Epithelial cell of prostate (primary cell): ENCODE data around the gene SERPINA12.

ENCODE experiments used
- DNase-seq: peaks from one replicate; pipeline ENCODE4 v3.0.0-alpha.2; 2011; ENCODE audit warnings: low read depth, low spot score
- H3K27ac ChIP-seq: fragments of 450-650 bp; 2 replicates; pipeline ENCODE4 v1.5.1; 2017; ENCODE audit warnings: mild to moderate bottlenecking

The SERPINA12 gene, protein sequence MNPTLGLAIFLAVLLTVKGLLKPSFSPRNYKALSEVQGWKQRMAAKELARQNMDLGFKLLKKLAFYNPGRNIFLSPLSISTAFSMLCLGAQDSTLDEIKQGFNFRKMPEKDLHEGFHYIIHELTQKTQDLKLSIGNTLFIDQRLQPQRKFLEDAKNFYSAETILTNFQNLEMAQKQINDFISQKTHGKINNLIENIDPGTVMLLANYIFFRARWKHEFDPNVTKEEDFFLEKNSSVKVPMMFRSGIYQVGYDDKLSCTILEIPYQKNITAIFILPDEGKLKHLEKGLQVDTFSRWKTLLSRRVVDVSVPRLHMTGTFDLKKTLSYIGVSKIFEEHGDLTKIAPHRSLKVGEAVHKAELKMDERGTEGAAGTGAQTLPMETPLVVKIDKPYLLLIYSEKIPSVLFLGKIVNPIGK

DNA sequence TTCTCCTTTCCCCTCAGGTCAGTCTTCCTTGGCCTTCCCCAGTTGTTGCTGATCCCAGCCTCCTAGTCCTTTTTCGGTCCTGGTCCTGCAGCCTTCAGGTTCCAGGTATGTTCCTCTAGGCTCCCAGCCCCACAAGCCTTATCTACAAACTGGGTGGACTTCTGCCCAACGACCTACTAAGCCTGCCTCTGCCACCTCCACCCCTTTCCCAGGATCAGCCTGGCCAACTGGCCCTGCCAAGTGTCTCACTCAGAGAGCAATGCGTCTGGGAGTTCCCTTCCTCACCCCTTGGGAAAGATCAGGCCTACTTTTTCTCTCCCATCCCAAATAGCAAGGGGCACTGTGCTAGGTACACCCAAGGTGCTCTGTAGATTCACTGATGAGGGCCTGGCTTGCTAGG, at the start of gene SERPINA12:
TSS of gene SERPINA12 (minus strand) at position 114 of the 400 bp plus-strand sequence. CDS start 11,072 bp downstream, outside the sequence.
- no peak for DNase-seq
- H3K27ac ChIP-seq = no peak within 1 kb of the TSS

DNA sequence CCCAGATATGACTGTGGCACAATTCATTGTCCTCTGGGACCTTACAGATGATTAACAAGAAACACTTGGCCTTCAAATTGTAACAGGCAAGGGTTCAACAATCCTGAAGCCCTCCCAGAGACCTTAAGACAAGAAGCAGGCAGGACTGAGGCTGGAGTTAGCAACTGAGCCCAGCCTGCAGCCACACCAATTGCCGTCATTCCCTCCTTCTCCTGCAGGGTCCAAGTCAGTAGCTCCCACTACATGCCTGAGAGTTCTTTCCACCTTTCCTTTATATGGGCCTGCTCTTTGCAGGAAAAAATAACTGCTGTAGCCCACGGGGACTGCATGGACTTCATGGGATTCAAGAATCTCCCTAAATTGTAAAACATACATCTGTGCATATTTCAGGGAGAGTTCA, 49.6 kb upstream of the SERPINA12 start:
- no peak for DNase-seq
- H3K27ac ChIP-seq = no peak overlapping the region

DNA sequence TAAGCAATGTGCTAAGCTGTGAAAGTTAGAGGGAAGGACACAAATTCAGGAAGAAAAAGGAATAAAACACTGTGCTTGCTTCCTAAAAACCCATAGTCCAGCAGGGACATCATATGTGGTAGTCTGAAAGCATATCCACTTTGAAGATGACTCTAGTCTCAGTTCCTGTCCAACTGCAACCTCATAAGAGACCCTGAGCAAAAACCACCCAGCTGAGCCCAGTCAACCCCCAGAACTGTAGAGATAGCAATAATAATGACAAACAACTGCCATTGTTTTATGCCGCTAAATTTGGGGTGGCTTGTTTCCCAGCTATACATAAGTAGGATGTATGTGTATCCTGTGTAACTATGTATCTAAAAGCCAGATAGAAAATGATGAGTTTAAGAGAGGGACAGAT, 48.1 kb upstream of the SERPINA12 start:
- DNase-seq = no peak
- no peak overlapping the region for H3K27ac ChIP-seq

DNA sequence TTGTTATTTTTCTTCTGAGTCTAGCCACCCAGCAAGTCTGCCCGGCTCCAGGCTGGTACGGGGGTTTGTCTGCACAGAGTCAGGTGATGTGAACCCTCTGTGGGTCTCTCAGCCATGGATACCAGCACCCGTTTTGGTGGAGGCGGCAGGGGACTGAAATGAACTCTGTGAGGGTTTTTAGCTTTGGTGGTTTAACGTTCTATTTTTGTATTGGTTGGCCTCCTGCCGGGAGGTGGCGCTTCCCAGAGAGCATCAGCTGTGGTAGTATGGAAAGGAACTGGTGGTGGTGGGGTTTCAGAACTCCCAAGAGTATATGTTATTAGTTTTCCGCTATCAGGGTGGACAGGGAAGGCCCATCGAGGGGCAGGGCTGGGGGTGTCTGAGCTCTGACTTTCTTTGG, 46.7 kb upstream of the SERPINA12 start:
- H3K27ac ChIP-seq = no peak overlapping the region
- DNase-seq = no peak

DNA sequence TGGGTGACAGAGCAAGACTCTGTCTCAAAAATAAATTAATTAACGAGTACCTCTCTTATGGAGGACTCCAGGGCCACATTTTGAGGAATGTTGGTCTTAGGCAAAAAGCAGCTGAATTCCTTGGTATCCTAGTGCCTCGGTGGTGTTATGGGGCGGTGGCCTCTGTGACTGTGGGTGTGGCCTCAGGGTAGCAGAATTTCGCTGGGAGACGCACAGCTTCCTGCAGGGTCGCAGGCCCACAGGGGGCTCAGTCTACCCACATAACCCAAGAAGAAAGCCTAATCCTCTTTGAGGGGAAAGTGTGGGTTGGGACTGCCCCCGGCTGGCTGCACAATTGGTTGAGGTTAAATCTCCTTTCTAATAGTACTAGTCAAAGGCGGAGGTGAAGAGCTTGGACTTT, 40.8 kb upstream of the SERPINA12 start:
- no peak overlapping the region for H3K27ac ChIP-seq
- no peak for DNase-seq

DNA sequence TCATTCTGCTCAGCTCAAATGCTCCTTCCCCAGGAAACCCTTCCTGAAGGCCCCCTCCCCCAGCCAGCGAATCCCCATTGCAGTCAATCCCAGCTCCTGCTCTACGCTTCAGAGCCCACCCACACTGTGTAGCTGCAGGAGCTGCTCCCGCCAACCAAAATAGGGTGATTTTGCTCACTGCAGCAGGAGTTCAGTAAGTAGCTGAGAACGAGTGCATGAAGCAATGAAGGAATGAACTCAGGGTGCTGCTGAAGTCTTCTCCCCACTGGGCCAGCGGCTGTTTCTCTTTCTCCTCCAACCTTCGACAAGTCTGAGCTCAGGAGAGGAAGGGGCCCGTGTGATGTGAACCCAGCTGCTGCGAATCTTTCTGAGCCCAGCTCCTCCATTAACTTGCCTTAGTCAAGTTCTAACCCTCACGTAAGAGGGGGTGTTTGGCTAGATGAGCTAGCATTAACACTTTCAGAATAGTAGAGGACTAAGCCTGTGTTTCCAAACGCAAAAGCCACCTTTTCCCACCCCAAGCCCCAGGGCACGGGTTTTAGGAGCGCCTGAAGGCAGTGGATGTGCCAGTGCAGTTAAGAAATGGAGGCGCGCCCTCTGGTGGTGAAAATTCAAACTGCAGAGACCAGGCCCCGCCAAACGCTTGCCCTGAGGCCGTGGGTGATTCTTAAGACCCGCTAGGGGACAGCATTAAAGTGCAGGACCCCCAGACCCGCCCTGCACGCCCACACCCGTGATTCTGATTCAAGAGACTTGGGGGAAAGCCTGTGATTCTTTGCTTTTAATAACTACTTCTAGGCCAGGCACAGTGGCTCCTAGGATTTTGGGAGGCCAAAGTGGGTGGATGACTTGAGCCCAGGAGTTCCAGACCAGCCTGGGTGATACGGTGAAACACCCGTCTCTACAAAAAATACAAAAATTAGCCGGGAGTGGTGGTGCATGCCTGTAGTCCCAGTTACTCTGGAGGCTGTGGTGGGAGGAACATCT, 40.0 kb upstream of the SERPINA12 start:
- no peak for DNase-seq
- no peak overlapping the region for H3K27ac ChIP-seq

DNA sequence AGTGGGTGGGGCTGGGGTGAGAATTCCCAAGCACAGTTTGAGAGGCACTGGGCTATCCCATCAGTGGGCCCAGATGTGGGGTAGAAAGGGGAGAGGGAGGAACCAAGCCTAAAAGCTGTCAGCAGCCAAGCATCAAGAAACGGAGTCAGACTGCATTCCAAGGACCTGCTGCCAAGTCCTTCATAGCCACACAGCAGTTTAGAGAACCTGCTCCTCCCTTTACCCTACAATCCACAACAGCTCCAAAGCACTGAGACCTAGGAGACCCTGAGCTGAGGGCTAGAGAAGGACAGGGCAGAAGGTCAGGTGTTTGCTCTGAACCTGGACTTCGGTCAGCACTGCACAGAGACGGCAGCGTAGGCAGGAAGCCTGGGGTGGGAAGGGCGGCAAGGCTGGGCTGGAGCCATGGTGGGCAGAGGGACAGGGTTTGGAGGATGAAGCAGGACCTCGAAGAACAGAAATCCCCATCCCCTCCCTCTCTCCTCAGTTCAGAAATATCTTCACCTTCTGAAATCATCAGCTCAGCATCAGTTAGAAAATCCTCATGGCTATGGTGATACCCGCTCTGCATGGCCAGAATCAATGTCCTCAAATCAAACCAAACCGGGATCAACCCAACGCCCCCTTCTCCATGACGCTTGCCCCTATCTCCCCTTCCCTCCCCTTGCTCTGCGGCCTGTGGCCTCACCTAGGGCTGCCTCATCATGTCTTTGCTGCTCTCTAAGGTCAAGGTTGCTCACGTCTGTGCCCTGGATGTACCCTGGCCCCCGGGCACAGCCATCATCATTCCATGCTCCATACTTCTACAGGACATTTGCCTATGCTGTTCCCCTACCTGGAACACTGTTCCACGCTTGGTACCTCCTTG, 39.1 kb upstream of the SERPINA12 start:
- H3K27ac ChIP-seq = no peak overlapping the region
- no peak for DNase-seq

DNA sequence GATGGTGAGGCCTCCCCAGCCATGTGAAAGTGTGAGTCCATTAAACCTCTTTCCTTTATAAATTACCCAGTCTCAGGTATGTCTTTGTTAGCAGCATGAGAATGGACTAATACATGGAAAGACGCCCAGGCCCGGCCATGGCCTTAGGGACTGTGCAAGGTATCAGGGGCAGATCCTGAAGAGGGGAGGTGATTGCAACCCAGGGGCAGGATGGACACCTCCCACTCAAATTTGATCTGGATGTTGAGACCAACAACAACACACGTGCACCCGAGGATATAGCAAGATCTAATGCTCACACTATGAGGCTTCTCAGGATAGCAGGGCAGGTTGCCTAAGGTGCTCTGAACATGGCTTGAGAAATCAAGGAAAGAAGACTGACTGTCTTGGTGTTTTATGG, 38.5 kb upstream of the SERPINA12 start:
- H3K27ac ChIP-seq = no peak overlapping the region
- DNase-seq = no peak

DNA sequence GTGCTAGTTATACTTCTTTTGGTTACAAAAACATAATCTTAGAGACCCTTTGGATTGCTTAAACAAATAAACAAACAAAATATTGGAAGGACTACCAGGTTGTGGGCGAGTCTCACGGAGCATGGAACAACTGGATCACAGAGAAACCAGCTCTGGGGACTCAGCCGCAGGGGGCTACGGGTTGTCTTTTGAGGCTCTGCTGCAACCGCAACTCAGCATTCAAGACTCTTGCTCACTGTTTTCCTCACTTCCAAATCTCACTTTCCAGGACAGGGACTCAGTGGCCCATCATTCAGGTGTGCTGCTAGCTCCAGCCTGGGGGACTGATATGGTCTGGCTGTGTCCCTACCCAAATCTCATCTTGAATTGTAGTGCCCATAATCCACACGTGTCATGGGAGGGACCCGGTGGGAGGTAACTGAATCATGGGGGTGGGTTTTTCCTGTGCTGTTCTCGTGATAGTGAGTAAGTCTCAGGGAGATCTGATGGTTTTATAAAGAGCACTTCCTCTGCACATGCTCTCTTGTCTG, 37.9 kb upstream of the SERPINA12 start:
- no peak for DNase-seq
- H3K27ac ChIP-seq = no peak overlapping the region

DNA sequence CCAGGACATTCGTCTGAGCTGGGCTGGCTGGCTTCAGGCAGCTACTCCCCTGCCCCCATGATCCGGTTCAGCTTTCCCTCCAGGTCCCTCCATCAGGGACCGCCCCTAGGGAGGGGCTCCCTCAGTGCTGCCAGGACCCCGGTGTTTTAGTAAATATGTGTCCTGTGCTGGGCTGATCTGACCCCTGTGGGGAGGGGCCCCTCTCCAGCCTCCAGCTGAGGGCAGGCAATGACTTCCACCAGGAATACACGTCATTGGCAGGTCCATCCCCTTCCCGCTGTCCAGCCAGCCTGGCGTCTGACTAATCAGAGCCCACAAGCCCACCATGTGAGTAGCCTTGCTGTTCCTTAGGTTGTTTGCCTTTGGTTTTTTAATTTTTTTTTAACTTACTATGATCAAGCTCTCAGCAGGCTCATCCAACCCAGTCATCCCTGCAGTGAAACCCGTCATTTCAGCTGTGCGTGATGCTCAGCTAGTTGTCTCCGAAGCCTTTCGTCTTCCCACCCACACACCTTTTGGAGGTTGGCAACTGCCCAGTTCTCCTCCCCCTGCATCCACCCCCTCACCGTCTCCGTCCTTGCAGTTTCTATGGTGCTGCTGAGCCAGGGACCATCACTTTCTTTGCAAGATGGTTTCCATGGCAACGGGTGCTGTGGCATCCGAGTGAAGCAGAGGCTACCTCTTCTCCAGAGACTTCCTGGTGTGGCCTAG, 36.0 kb upstream of the SERPINA12 start:
- H3K27ac ChIP-seq = no peak overlapping the region
- DNase-seq = no peak

DNA sequence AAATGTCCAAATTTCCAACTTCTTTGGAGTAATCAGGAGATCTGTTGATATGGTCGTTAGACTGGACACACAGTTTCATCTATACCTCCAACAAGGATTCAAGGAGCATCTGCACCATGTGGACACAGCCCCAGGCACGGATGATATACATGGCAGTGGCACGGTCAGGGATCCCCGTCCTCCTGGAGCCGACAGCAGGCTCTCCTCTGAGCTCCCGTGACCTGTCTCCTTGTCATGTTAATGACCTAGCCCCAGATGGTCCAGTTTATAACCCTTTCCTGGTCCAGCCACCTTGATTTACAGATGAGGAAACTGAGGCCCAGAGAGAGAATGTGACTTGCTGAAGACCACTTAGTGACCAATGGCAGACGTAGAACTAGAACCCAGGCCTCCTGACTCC, 35.5 kb upstream of the SERPINA12 start:
- no peak overlapping the region for H3K27ac ChIP-seq
- no peak for DNase-seq

DNA sequence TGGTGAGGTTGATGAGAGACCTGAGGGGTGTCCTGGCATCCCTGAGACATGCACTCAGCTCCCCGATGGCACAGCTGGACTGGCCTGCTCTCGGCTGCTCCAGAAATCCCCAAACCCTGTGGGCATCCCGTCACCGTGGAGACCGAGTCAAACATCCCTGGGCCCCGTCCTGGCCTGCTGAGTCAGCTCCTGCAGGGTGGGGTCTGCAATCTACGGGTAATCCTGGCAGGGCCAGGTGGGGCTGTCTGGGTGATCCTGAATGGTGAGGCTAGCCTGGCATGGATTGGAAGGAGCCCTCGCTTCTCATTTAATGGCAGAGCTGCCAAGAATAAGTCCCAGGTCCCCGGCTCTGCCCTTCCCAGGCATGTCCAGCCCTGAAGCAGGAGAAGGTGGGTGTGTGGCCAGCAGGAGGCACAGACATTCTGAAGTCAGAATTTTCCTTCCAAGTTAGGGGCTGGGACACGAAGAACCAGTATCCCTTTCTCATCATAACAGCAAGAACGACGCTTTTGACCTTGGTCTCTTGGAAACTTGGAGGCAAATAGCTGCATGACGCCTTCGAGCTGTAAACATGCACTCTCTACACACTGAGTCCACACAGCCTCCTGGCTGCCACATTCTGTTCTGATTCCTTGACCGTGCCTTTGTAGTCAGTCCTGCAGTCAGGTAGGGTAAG, 34.3 kb upstream of the SERPINA12 start:
- DNase-seq = no peak
- H3K27ac ChIP-seq = no peak overlapping the region

DNA sequence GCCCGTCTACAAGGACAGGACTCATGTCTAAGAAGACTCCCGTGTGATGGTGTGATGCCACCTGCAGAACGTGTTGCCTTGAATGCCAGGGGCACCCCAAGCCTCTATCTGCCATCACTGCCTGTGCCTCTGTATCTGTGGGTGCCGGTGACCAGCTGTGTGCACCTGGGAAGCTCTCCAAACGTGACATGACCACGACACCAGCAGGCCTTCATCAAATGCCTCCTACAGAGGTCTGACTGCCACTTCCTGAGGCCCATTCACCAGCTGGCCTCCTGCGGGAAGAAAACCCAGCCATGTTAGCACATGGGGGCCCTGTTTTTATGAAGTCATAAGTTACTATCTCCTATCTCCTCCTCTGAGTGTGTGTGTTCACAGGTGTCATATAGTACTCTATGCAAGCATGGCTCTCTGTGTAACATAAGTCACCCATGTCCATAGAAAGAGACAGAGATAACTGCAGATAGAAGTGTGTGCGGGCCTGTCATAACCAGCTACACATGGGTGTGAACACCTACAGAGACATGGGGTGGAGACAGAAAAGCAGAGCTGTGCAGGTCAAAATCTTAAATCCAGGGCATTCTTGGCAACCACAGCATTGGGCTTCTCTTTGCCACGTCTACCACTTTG, 33.7 kb upstream of the SERPINA12 start:
- DNase-seq = no peak
- no peak overlapping the region for H3K27ac ChIP-seq

DNA sequence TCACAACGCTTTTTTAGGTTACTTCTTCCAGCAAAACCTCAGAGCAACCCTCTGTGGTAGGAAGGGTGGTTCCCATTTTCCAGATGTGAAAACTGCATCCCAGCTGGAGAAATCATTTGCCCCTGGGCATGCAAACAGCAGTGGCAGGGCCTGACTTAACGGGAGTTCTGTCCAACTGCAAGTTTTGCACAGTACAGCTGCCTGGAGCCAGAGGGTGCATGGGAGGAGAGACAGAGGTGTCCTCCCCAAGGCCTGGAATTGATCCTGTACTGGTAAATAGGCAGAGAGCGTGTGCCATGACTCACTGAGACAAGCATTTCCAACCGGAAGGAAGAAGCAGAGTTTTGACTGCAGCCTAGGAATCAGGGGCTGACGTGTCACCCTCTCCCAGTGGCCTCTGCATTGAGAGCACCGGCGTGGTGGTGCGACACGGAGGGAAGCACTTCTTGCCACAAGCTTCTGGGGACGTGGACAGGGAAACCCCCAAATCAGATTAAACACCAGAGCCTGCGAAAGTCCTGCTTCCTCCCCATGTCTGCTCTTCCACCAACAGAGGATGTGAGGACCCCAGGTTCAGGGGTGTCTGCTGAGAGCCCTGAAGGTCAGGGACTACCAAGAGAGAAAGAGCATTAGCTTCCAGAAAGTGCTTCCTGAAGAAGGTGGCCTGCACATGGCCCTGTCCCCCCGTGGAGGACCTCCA, 33.0 kb upstream of the SERPINA12 start:
- no peak overlapping the region for H3K27ac ChIP-seq
- no peak for DNase-seq

DNA sequence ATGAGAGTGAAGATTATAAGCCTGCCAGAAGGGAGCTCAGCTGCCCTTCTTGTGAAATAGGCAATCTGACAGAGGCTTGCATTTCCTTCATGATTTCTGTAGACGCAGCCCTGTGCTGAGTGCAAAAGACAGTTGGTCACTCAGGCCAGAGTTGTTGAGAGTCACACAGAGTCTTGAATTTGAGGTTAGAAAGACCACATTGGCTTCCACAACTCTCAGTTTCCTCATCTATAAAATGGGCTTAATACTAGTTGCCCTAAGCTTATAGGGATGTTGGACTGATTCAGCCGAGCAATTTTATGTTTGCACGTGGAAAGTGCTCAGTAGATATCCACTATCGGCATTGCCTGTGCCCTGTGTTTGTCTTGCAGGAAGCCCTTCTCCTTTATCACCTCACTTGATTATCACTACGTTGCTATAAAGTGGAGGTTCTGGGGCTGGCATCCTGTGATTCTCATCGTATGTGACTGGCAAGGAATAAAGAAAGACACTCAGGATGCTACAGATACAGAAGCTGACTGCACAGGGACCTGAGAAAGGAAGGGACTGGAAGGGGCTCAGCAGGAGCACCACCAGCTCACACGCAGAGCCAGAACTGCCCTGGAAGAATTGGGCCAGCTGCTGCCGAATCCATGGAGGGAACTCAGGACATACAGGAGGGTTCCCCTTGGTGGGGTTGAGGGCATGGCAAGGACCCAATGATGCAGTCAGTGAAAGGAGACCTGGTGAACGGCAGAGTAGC, 32.1 kb upstream of the SERPINA12 start:
- DNase-seq = no peak
- H3K27ac ChIP-seq = no peak overlapping the region

DNA sequence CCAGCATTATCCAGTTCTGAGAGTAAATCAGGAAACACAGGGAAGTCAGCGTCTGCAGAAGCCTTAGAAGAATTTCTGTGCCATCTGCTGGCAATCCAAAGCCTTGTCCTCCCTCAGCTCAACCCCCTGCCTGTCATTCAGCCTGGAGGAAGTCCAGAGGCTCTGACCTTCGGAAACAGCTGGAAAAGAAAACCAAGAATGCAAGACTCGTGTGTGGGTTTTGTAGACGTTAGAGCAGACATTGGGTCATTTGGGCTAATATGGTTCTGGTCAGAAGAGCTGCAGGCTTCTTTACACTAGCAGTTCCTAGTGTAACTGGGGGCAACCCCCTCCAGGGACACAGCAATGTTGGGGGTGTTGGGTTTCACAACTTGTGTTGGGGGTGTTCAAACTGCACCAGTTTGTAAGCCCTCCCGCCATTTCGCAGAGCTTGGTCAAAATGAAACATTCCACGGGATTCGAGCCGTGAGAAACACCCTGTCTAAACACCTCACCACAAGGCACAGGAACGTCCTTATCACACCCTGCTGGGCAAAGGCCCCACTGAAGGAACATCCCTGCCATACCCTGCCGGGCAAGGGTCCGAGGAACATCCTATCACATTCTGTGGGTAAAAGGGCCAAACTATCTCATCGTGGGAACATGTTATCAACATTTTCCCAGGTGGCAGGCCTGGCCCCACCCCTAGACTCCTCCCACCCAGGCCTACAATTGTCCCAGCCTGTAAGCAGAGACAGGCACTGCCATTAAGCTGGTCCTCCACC, 30.9 kb upstream of the SERPINA12 start:
- no peak for DNase-seq
- H3K27ac ChIP-seq = no peak overlapping the region
